SK-N-MC (cell line): ENCODE measurements around the gene PDHB.

Experiments used
- EZH2 ChIP-seq: fragments of 200-600 bp; sonication (generic); IDR thresholded peaks from one replicate; pipeline ENCODE4 v1.6.1; 2017; ENCODE audit warnings: antibody characterized with exemption
- POLR2AphosphoS5 ChIP-seq: IDR thresholded peaks from 2 replicates; pipeline ENCODE4 v1.6.1; 2012; ENCODE audit warnings: mild to moderate bottlenecking, low read depth, low read length, borderline replicate concordance

GRCh38 chr3:58421004-58421403, 12.6 kb downstream of the PDHB start:
- no peak for TF ChIP-seq POLR2AphosphoS5
- no peak for TF ChIP-seq EZH2
